GM13977 (cell line): ENCODE data around the gene GGT6.

Source experiments
- DNase-seq: peaks from one replicate; pipeline ENCODE4 v3.0.0; 2012; ENCODE audit warnings: low spot score
- CTCF ChIP-seq: IDR thresholded peaks from 2 replicates; pipeline ENCODE4 v1.5.1; 2012; ENCODE audit warnings: mild to moderate bottlenecking, control low read depth; ENCODE audit not compliant: insufficient read depth; ENCODE audit errors: extremely low read depth, missing control alignments
- in situ Hi-C: fragments of 300-500 bp; cut with MboI; formaldehyde crosslinking; loops from one replicate; pipeline ENCODE4 v1.12.0; 2022; ENCODE audit warnings: low sequenced_read_pairs, low pct_unique_long_range_greater_than_20kb, mixed read lengths, inconsistent platforms; ENCODE audit not compliant: unreplicated experiment

GGT6 gene

GRCh38 chr17:4604111-4604644 lies 43.8 kb upstream of the GGT6 start:
- DNase-seq = no peak
- in situ Hi-C loops = no loop called here
- TF ChIP-seq CTCF = no peak

GRCh38 chr17:4602041-4602440 lies 41.7 kb upstream of the GGT6 start:
- TF ChIP-seq CTCF = no peak
- DNase-seq = no peak
- in situ Hi-C loops = no loop called here

- no peak for TF ChIP-seq CTCF
- no peak for DNase-seq
- in situ Hi-C loops = no loop called here
Measured at GRCh38 chr17:4601326-4601725, 40.9 kb upstream of the GGT6 start.

GRCh38 chr17:4600563-4600962 lies 40.2 kb upstream of the GGT6 start:
- DNase-seq = no peak
- in situ Hi-C loops = no loop called here
- TF ChIP-seq CTCF = no peak

GRCh38 chr17:4599505-4600281 lies 39.3 kb upstream of the GGT6 start:
- no peak for DNase-seq
- in situ Hi-C loops = no loop called here
- no peak for TF ChIP-seq CTCF

GRCh38 chr17:4598776-4599504 lies 38.6 kb upstream of the GGT6 start:
- no peak for DNase-seq
- in situ Hi-C loops = no loop called here

More at GRCh38 chr17:4598776-4599504, 38.6 kb upstream of the GGT6 start:
- no peak for TF ChIP-seq CTCF
